EL (cell line): ENCODE data around the gene NSUN7.
"Not testable (repeated sequence)": the region's sequence is repeated elsewhere in the genome, so short reads cannot be mapped to it uniquely, and the experiment has no call there.

Source experiments
- DNase-seq: peaks from one replicate; pipeline ENCODE4 v3.0.0-alpha.2; 2016

The NSUN7 gene

GRCh38 chr4:40749717-40750460, at the start of gene NSUN7:
NSUN7 (plus strand) TSS chr4:40749955; CDS start chr4:40750694, 739 bp downstream.
- peak; percentile 26 for DNase-seq

GRCh38 chr4:40702137-40702799, 47.5 kb upstream of the NSUN7 start:
- no peak for DNase-seq

- DNase-seq: no peak
These were observed 47.0 kb upstream of the NSUN7 start for GRCh38 chr4:40702800-40703151.

GRCh38 chr4:40704073-40704472, 45.7 kb upstream of the NSUN7 start:
- DNase-seq: no peak

- DNase-seq: no peak
These were observed 39.1 kb upstream of the NSUN7 start for GRCh38 chr4:40710484-40711254.

- DNase-seq: not testable (repeated sequence)
These were observed 36.8 kb upstream of the NSUN7 start for GRCh38 chr4:40713001-40713400.

GRCh38 chr4:40713798-40714197, 36.0 kb upstream of the NSUN7 start:
- no peak for DNase-seq

GRCh38 chr4:40718586-40718985, 31.2 kb upstream of the NSUN7 start:
- DNase-seq: no peak

- DNase-seq: peak; percentile 43
These were observed 30.6 kb upstream of the NSUN7 start for GRCh38 chr4:40719008-40719623.

GRCh38 chr4:40720351-40720750, 29.4 kb upstream of the NSUN7 start:
- DNase-seq: no peak

GRCh38 chr4:40720916-40721315, 28.8 kb upstream of the NSUN7 start:
- no peak for DNase-seq

GRCh38 chr4:40721730-40722171, 28.0 kb upstream of the NSUN7 start:
- peak; percentile 2 for DNase-seq

- DNase-seq: no peak
These were observed 27.1 kb upstream of the NSUN7 start for GRCh38 chr4:40722576-40723161.

GRCh38 chr4:40723728-40724127, 26.0 kb upstream of the NSUN7 start:
- DNase-seq: no peak

GRCh38 chr4:40728333-40728732, 21.4 kb upstream of the NSUN7 start:
- no peak for DNase-seq

- no peak for DNase-seq
These were observed 20.2 kb upstream of the NSUN7 start for GRCh38 chr4:40729555-40729954.

GRCh38 chr4:40730091-40730679, 19.6 kb upstream of the NSUN7 start:
- no peak for DNase-seq

- no peak for DNase-seq
These were observed 18.4 kb upstream of the NSUN7 start for GRCh38 chr4:40731361-40731760.

GRCh38 chr4:40731792-40732245, 17.9 kb upstream of the NSUN7 start:
- no peak for DNase-seq

- DNase-seq: no peak
These were observed 16.0 kb upstream of the NSUN7 start for GRCh38 chr4:40733752-40734151.

- no peak for DNase-seq
These were observed 15.3 kb upstream of the NSUN7 start for GRCh38 chr4:40734497-40734896.

- peak; percentile 30 for DNase-seq
These were observed 12.8 kb upstream of the NSUN7 start for GRCh38 chr4:40736910-40737309.
